ENCODE measurements around the gene HMGCLL1.

DNA sequence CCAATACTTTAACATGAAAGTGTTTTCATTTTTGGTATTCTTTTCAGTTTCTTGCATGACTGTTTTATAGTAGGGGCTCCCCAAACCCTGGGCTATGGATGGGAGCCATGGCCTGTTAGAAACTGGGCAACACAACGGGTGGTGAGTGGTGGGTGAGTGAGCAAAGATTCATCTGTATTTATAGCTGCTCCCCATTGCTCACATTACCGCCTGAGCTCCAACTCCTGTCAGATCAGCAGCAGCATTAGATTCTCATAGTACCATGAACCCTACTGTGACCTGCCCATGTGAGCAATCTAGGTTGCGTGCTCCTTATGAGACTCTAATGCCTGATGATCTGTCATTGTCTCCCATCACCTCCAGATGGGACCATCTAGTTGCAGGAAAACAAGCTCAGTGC is 42.3 kb upstream of the HMGCLL1 start:
- TF ChIP-seq, protein P1, sequence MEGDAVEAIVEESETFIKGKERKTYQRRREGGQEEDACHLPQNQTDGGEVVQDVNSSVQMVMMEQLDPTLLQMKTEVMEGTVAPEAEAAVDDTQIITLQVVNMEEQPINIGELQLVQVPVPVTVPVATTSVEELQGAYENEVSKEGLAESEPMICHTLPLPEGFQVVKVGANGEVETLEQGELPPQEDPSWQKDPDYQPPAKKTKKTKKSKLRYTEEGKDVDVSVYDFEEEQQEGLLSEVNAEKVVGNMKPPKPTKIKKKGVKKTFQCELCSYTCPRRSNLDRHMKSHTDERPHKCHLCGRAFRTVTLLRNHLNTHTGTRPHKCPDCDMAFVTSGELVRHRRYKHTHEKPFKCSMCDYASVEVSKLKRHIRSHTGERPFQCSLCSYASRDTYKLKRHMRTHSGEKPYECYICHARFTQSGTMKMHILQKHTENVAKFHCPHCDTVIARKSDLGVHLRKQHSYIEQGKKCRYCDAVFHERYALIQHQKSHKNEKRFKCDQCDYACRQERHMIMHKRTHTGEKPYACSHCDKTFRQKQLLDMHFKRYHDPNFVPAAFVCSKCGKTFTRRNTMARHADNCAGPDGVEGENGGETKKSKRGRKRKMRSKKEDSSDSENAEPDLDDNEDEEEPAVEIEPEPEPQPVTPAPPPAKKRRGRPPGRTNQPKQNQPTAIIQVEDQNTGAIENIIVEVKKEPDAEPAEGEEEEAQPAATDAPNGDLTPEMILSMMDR (IDR thresholded peaks at IDR 0.05) = no peak
- TF ChIP-seq POLR2A (IDR thresholded peaks at IDR 0.05) = no peak
